Prostate gland (tissue), 2 donors: ENCODE data around the gene AKT1S1. TPM values are rescaled to one million over a fixed set of nuclear protein-coding genes. Genes with fewer than 3 reads are reported as not detected.

Experiments used
- DNase-seq: peaks from one replicate; pipeline ENCODE4 v3.0.0-alpha.2; 2019; ENCODE audit warnings: low spot score
- H3K27ac ChIP-seq, 2 donors: fragments of 200-600 bp; sonication (generic); 2 replicates each; pipeline ENCODE4 v1.5.1; 2017 to 2019
- H3K27me3 ChIP-seq: fragments of 200-600 bp; sonication (generic); replicated peaks from 2 replicates; pipeline ENCODE4 v1.5.1; 2019; ENCODE audit not compliant: insufficient read depth
- H3K36me3 ChIP-seq, 2 donors: fragments of 200-600 bp; sonication (generic); 1 replicate in 1 of 2; 2 replicates in 1 of 2; pipeline versions ENCODE4 v1.5.1 to v1.8.1; 2017 to 2019
- H3K4me1 ChIP-seq: fragments of 200-600 bp; sonication (generic); replicated peaks from 2 replicates; pipeline ENCODE4 v1.5.1; 2019
- H3K4me3 ChIP-seq, 2 donors: fragments of 200-600 bp; sonication (generic); 2 replicates each; pipeline ENCODE4 v1.5.1; 2017 to 2019
- H3K9me3 ChIP-seq: fragments of 200-600 bp; sonication (generic); 2 replicates; pipeline ENCODE4 v1.5.1; 2017
- CTCF ChIP-seq, 4 experiments: fragments of 200-600 bp in 2 of 4; fragments of 450-650 bp in 2 of 4; sonication (generic) in 2 of 4; IDR thresholded peaks; 1 replicate in 3 of 4; 2 replicates in 1 of 4; pipeline ENCODE4 v1.5.1; 2016 to 2019; ENCODE audit warnings: antibody characterized with exemption in 4 of 4, mild to moderate bottlenecking in 2 of 4, moderate library complexity in 2 of 4
- POLR2A ChIP-seq: fragments of 450-650 bp; IDR thresholded peaks from one replicate; pipeline ENCODE4 v1.6.1; 2016; ENCODE audit warnings: antibody characterized with exemption, mild to moderate bottlenecking
- POLR2AphosphoS5 ChIP-seq: sonication (generic); formaldehyde crosslinking; IDR thresholded peaks from one replicate; pipeline ENCODE4 v1.6.1; 2017; ENCODE audit warnings: antibody characterized with exemption
- WGBS: methylation state at CpG from one replicate; pipeline ENCODE4 v1.1.5; 2018; 5-methylcytosine and 5-hydroxymethylcytosine counted together
- intact Hi-C: fragments of 100-400 bp; cut with DNase I; formaldehyde crosslinking; loops from one replicate; pipeline ENCODE4 v1.14.2; 2022
- total RNA-seq, 2 donors: library from RNA; depleted of rRNA; stranded (reverse); fragments of >200 nt; gene quantifications; one replicate each; pipeline ENCODE4 v1.1.0, GENCODE V29; 2016

Gene AKT1S1
- total RNA-seq, 2 donors from 2014 or later, result 27.6 to 30.2 TPM

GRCh38 chr19:49911381-49912145 lies 34.4 kb upstream of the AKT1S1 start:
- DNase-seq, result no peak
- H3K27me3 ChIP-seq, result no peaks in the 10 kb centered on the region
- H3K4me3 ChIP-seq, result no peak overlapping the region
- no peaks in the 10 kb centered on the region for H3K9me3 ChIP-seq
- intact Hi-C loops, result no loop called here
- TF ChIP-seq CTCF (IDR thresholded peaks at IDR 0.05), result no peak
- TF ChIP-seq POLR2A, result no peak
- TF ChIP-seq POLR2AphosphoS5, result no peak
- H3K36me3 ChIP-seq, result no peaks in the 10 kb centered on the region
- no peaks in the 10 kb centered on the region for H3K4me1 ChIP-seq
- 70% methylated on average over 9 of the region's 9 CpGs for WGBS
- no peak overlapping the region for H3K27ac ChIP-seq

- no peak overlapping the region for H3K27ac ChIP-seq
- intact Hi-C loops, result no loop called here
- no peak overlapping the region for H3K4me3 ChIP-seq
- no peak for DNase-seq
- no peaks in the 10 kb centered on the region for H3K4me1 ChIP-seq
- H3K27me3 ChIP-seq, result no peaks in the 10 kb centered on the region
- WGBS, result 82% methylated on average over 5 of the region's 5 CpGs
- no peaks in the 10 kb centered on the region for H3K9me3 ChIP-seq
- TF ChIP-seq POLR2A, result no peak
- no peak for TF ChIP-seq POLR2AphosphoS5
- TF ChIP-seq CTCF (IDR thresholded peaks at IDR 0.05), result no peak
- no peaks in the 10 kb centered on the region for H3K36me3 ChIP-seq
These were observed 33.0 kb upstream of the AKT1S1 start for GRCh38 chr19:49910179-49910578.

GRCh38 chr19:49908480-49909420 lies 31.6 kb upstream of the AKT1S1 start:
- intact Hi-C loops, result no loop called here

GRCh38 chr19:49907745-49908446 lies 30.7 kb upstream of the AKT1S1 start:
- TF ChIP-seq CTCF (IDR thresholded peaks at IDR 0.05) (no peak), POLR2AphosphoS5 (no peak), POLR2A (no peak)
- Histone ChIP-seq H3K9me3 (no peaks in the 10 kb centered on the region), H3K27me3 (no peaks in the 10 kb centered on the region), H3K36me3 (no peaks in the 10 kb centered on the region), H3K4me3 (no peak overlapping the region), H3K27ac (no peak overlapping the region), H3K4me1 (no peaks in the 10 kb centered on the region)
- DNase-seq, result no peak
- WGBS, result 93% methylated on average over 23 of the region's 23 CpGs
- intact Hi-C loops, result no loop called here

More at GRCh38 chr19:49908480-49909420, 31.6 kb upstream of the AKT1S1 start:
- no peak overlapping the region for H3K4me3 ChIP-seq
- H3K27ac ChIP-seq, result no peak overlapping the region
- DNase-seq, result no peak
- H3K27me3 ChIP-seq, result no peaks in the 10 kb centered on the region
- no peaks in the 10 kb centered on the region for H3K9me3 ChIP-seq
- no peaks in the 10 kb centered on the region for H3K4me1 ChIP-seq
- 97% methylated on average over 37 of the region's 37 CpGs for WGBS
- TF ChIP-seq POLR2A, result no peak
- TF ChIP-seq POLR2AphosphoS5, result no peak
- TF ChIP-seq CTCF (IDR thresholded peaks at IDR 0.05), result no peak
- no peaks in the 10 kb centered on the region for H3K36me3 ChIP-seq
